Activated CD4-positive, alpha-beta memory T cell treated with anti-CD3 and anti-CD28 coated beads for 36 hours (primary cell): ENCODE measurements around the gene ELMOD3. TPM values are rescaled to one million over a fixed set of nuclear protein-coding genes. Genes with fewer than 3 reads are reported as not detected.
"Not testable (repeated sequence)": the region's sequence is repeated elsewhere in the genome, so short reads cannot be mapped to it uniquely, and the experiment has no call there.

ENCODE experiments used
- CTCF ChIA-PET: fragments of 350-600 bp; sonication (Branson Sonifier 250); formaldehyde crosslinking; loops from one replicate; lab custom pipeline; 2021; ENCODE audit warnings: antibody characterized with exemption, inconsistent platforms; lab: Charles Lee
- POLR2A ChIA-PET: fragments of 350-600 bp; sonication (Branson Sonifier 250); formaldehyde crosslinking; loops from one replicate; lab custom pipeline; 2021; ENCODE audit warnings: antibody characterized with exemption; lab: Charles Lee
- DNase-seq: peaks from one replicate; pipeline ENCODE4 v3.0.0-alpha.2; 2020
- H3K27ac Mint-ChIP-seq: one replicate; pipeline ENCODE4 v1.8.0; 2021; ENCODE audit warnings: mixed read lengths
- H3K27me3 Mint-ChIP-seq: one replicate; pipeline ENCODE4 v1.8.0; 2021; ENCODE audit warnings: mixed read lengths
- H3K36me3 Mint-ChIP-seq: one replicate; pipeline ENCODE4 v1.8.0; 2021; ENCODE audit warnings: mixed read lengths
- H3K4me1 Mint-ChIP-seq: one replicate; pipeline ENCODE4 v1.8.0; 2021; ENCODE audit warnings: low read depth, mixed read lengths
- H3K4me3 Mint-ChIP-seq: one replicate; pipeline ENCODE4 v1.8.0; 2021; ENCODE audit warnings: mild to moderate bottlenecking, mixed read lengths
- H3K9me3 Mint-ChIP-seq: one replicate; pipeline ENCODE4 v1.8.0; 2021; ENCODE audit warnings: mixed read lengths
- intact Hi-C: fragments of 100-400 bp; cut with micrococcal nuclease; formaldehyde crosslinking; loops from one replicate; pipeline ENCODE4 v1.15.1; 2023
- total RNA-seq, 2 experiments: library from RNA; stranded (reverse); gene quantifications; one replicate each; pipeline ENCODE4 v1.2.3, GENCODE V29; 2021

ELMOD3 gene
- total RNA-seq, 2 experiments from 2014 or later, result 11.1 to 15.0 TPM

GRCh38 chr2:85319796-85320195 is 34.8 kb upstream of the ELMOD3 start:
- DNase-seq, result no peak
- ChIA-PET POLR2A (interaction anchor here (1.0 to 3.2 kb wide), 7 partner anchors 8 to 231 kb away, joined by 3 to 25 read pairs (median 8); partner anchors contain the start of genes ELMOD3, MAT2A, RETSAT and TGOLN2), CTCF (interaction anchor here (0.7 to 4.0 kb wide), 4 partner anchors 8 to 318 kb away, joined by 3 to 28 read pairs (median 4); partner anchors contain the start of gene TGOLN2)
- H3K27me3 Mint-ChIP-seq, result no peaks in the 10 kb centered on the region
- H3K4me3 Mint-ChIP-seq, result no peak overlapping the region
- H3K9me3 Mint-ChIP-seq, result no peaks in the 10 kb centered on the region
- H3K4me1 Mint-ChIP-seq, result peaks cover 71% of the 10 kb centered on the region
- intact Hi-C loops, result no loop called here
- H3K36me3 Mint-ChIP-seq, result peaks cover 75% of the 10 kb centered on the region
- H3K27ac Mint-ChIP-seq, result peak overlapping the region; percentile 82

DNA sequence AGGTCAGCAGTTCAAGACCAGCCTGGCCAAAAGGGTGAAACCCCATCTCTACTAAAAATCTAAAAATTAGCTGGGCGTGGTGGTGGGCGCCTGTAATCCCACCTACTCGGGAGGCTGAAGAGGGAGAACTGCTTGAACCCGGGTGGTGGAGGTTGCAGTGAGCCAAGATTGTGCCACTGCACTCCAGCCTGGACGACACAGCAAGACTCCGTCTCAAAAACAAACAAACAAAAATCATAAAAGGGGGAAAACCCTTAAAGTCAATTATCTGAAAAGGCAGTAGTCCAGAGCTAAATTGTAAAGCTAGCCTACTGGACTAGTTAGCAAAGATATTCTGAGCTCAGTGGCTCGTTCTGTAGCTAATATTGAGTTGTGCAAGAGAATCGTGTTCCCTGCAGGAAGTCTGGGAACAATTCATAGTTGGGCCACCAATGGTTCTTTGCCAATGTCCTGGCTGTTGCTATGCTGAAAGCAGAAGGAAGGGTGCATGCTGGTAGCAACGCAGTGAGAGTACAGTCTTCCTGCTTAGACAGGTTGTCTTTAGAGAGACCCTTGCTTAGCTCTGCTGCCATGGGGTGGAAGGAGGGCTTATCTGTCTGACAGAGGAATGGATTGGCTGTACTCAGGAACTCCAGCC is 31.1 kb upstream of the ELMOD3 start:
- Mint-ChIP-seq H3K27ac (peak overlapping the region; percentile 99), H3K4me1 (peaks cover 64% of the 10 kb centered on the region), H3K9me3 (no peaks in the 10 kb centered on the region), H3K4me3 (peak overlapping the region; percentile 98), H3K27me3 (no peaks in the 10 kb centered on the region), H3K36me3 (peaks cover 85% of the 10 kb centered on the region)
- POLR2A ChIA-PET, result interaction anchor here (1.1 kb wide), 1 partner anchor 30 kb away, joined by 3 read pairs; the partner anchor contains the start of gene RETSAT
- intact Hi-C loops, result no loop called here
- CTCF ChIA-PET, result interaction anchor here (2.2 kb wide), 1 partner anchor 23 kb away, joined by 10 read pairs; no protein-coding TSS in a partner anchor
- no peak for DNase-seq

- Mint-ChIP-seq H3K4me1 (peaks cover 61% of the 10 kb centered on the region), H3K36me3 (peaks cover 80% of the 10 kb centered on the region), H3K27ac (peak overlapping the region; percentile 99), H3K4me3 (peak overlapping the region; percentile 98)
- intact Hi-C loops, DNase-seq, H3K27me3 Mint-ChIP-seq, POLR2A ChIA-PET, H3K9me3 Mint-ChIP-seq: not testable (repeated sequence)
- CTCF ChIA-PET, result interaction anchor here (2.2 kb wide), 1 partner anchor 23 kb away, joined by 10 read pairs; no protein-coding TSS in a partner anchor
These were observed 30.6 kb upstream of the ELMOD3 start for GRCh38 chr2:85323988-85324367.

DNA sequence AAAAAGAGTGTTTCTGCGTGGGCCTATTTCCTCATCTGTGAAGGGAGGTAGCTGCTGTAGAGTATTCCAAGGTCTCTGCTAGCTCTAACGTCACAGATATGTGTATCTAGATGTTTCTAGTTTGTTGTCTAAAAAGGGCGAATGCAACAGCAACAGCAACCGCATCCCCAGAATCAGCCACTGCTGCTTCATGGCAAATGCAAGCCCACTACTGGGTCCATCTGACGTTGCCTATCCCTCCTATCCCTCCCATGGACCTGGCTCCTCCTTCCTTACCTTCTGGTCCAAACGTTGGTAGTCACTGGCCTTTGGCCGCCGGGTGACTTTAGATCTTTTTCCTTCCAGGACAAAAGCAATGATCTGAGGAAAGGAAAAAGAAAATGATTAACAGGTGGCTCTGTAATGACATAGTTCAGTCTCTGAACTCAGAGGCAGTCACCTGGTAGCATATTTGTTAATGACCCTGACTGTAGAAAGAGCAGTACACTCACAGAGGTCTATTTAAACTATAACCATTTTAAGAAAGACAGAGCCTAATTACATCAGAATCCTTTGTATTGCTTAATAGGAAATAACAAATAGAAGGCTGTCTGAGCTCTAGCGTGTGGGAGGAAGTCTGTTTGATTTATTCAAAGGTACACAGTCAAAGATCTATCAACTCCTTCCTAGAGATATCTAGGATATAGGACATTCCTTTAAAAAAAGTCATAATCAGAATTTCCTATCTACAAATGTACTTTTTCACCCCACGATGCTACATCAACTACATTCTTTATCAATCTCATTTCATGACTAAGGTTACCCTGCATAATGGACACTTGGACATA is 29.7 kb upstream of the ELMOD3 start:
- H3K9me3 Mint-ChIP-seq, result no peaks in the 10 kb centered on the region
- H3K36me3 Mint-ChIP-seq, result peaks cover 75% of the 10 kb centered on the region
- H3K4me1 Mint-ChIP-seq, result peaks cover 58% of the 10 kb centered on the region
- no peak for DNase-seq
- peak overlapping the region; percentile 99 for H3K27ac Mint-ChIP-seq
- intact Hi-C loops, result loop anchor here (5.0 kb wide), 1 partner anchor 272 kb away; the partner anchor contains the start of gene RNF181
- POLR2A ChIA-PET, result interaction anchor here (0.7 to 1.2 kb wide), 3 partner anchors 10 to 226 kb away, joined by 3 to 4 read pairs (median 3); no protein-coding TSS in a partner anchor
- CTCF ChIA-PET, result interaction anchor here (0.6 to 3.3 kb wide), 4 partner anchors 24 to 227 kb away, joined by 3 to 16 read pairs (median 6); partner anchors contain the start of genes ELMOD3 and RETSAT
- no peaks in the 10 kb centered on the region for H3K27me3 Mint-ChIP-seq
- peak overlapping the region; percentile 98 for H3K4me3 Mint-ChIP-seq

DNA sequence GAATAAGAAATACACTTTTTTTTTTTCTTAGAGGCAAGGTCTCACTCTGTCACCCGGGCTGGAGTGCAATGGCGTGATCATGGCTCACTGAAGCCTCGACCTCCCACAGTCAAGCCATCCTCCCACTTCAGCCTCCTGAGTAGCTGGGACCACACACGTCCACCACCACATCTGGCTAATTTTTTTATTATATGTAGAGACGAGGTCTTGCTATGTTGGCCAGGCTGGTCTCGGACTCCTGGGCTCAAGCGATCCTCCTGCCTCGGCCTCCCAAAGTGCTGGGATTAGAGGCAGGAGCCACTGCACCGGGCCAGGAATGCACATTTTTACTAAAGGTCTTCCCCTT is 29.1 kb upstream of the ELMOD3 start:
- POLR2A ChIA-PET, result interaction anchor here (1.2 to 3.0 kb wide), 2 partner anchors 16 to 214 kb away, joined by 4 to 38 read pairs; partner anchors contain the start of gene MAT2A
- Mint-ChIP-seq H3K4me3 (peak overlapping the region; percentile 98), H3K27ac (peak overlapping the region; percentile 99)

GRCh38 chr2:85326406-85327159 is 28.0 kb upstream of the ELMOD3 start:
- peak overlapping the region; percentile 98 for H3K4me3 Mint-ChIP-seq
- H3K27me3 Mint-ChIP-seq, result no peaks in the 10 kb centered on the region
- H3K27ac Mint-ChIP-seq, result peak overlapping the region; percentile 99
- DNase-seq, result peak; percentile 74
- CTCF ChIA-PET, result interaction anchor here (0.9 to 3.3 kb wide), 5 partner anchors 26 to 401 kb away, joined by 4 to 16 read pairs (median 6); partner anchors contain the start of genes ELMOD3 and RETSAT
- peaks cover 51% of the 10 kb centered on the region for H3K4me1 Mint-ChIP-seq
- H3K36me3 Mint-ChIP-seq, result peaks cover 59% of the 10 kb centered on the region
- H3K9me3 Mint-ChIP-seq, result no peaks in the 10 kb centered on the region
- POLR2A ChIA-PET, result interaction anchor here (0.7 to 3.0 kb wide), 14 partner anchors 8 to 387 kb away, joined by 3 to 42 read pairs (median 8); partner anchors contain the start of genes ELMOD3, GGCX, MAT2A and RETSAT
- intact Hi-C loops, result loop anchor here (2.0 to 5.0 kb wide), 4 partner anchors 16 to 388 kb away; partner anchors contain the start of genes MAT2A and RNF181

More for the DNA sequence above, 29.1 kb upstream of the ELMOD3 start:
- peaks cover 52% of the 10 kb centered on the region for H3K4me1 Mint-ChIP-seq
- no peaks in the 10 kb centered on the region for H3K27me3 Mint-ChIP-seq
- CTCF ChIA-PET, result interaction anchor here (0.9 to 3.3 kb wide), 3 partner anchors 25 to 226 kb away, joined by 3 to 16 read pairs (median 4); partner anchors contain the start of genes ELMOD3 and RETSAT
- intact Hi-C loops, result loop anchor here (5.0 kb wide), 1 partner anchor 272 kb away; the partner anchor contains the start of gene RNF181
- no peaks in the 10 kb centered on the region for H3K9me3 Mint-ChIP-seq
- peaks cover 70% of the 10 kb centered on the region for H3K36me3 Mint-ChIP-seq
- DNase-seq, result no peak

- intact Hi-C loops, result loop anchor here (2.0 to 5.0 kb wide), 4 partner anchors 16 to 388 kb away; partner anchors contain the start of genes MAT2A and RNF181
- peaks cover 53% of the 10 kb centered on the region for H3K36me3 Mint-ChIP-seq
These were observed 27.3 kb upstream of the ELMOD3 start for GRCh38 chr2:85327160-85327821.

DNA sequence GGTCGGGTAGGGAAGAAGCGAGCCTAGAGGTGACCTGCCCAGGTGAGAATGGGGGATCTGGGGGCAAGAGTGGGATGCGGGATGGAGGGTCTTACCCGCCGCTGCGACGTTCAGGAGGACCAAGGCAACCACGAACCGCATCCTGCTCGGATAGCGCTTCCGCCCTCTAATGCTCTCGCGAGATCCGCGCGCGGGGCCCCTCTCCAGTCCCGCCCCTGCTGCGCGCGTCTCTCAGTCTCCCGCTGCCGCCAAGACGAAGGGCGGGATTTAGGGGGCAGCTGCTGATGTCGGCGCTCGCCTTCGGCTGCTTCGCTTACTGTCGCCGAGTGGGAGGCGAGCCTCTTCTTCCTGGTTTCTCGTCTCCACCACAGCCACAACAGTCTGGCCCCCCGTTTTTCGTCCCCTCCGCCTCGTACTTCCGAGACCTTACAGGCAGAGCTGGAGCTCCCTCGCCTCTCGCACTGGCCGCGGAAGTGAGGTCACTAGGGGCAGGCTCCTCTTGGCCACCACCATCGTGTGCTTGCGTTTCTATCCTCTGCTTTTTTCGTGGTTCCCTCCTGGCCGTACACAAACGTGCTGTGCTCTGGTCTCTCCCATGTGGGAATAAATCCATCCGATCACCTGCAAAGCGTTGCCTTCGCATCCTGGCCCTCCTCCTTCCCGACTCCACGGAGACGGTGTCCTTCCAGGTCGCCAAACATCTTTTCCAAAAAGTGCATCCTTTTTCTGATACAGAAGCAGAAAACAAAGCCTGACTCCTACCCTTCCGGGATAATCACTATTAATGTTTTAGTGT is 26.5 kb upstream of the ELMOD3 start, which contains the start of gene TGOLN2:
TGOLN2 (minus strand) TSS at position 168 of the 796 bp plus-strand sequence; CDS start at position 141, 27 bp downstream.
- intact Hi-C loops, result loop anchor here (1.0 to 5.0 kb wide), 5 partner anchors 17 to 389 kb away; partner anchors contain the start of genes ELMOD3, MAT2A, RETSAT and RNF181
- H3K27ac Mint-ChIP-seq, result peak within 1 kb of the TSS; percentile 99
- H3K36me3 Mint-ChIP-seq, result peaks cover 45% of the 10 kb centered on the region
- peak within 1 kb of the TSS; percentile 98 for H3K4me3 Mint-ChIP-seq
- peaks cover 40% of the 10 kb centered on the region for H3K4me1 Mint-ChIP-seq
- ChIA-PET CTCF (interaction anchor here (0.7 to 3.3 kb wide), 7 partner anchors 9 to 403 kb away, joined by 3 to 16 read pairs (median 6); partner anchors contain the start of gene SH2D6), POLR2A (interaction anchor here (0.7 to 3.0 kb wide), 16 partner anchors 9 to 866 kb away, joined by 3 to 42 read pairs (median 6); partner anchors contain the start of genes ELMOD3, MAT2A, RETSAT and RNF181)
- DNase-seq, result peak; percentile 95
- no peaks in the 10 kb centered on the region for H3K27me3 Mint-ChIP-seq
- H3K9me3 Mint-ChIP-seq, result no peaks in the 10 kb centered on the region

More at GRCh38 chr2:85327160-85327821, 27.3 kb upstream of the ELMOD3 start:
- peak; percentile 75 for DNase-seq
- H3K27me3 Mint-ChIP-seq, result no peaks in the 10 kb centered on the region
- H3K4me1 Mint-ChIP-seq, result peaks cover 47% of the 10 kb centered on the region
- H3K9me3 Mint-ChIP-seq, result no peaks in the 10 kb centered on the region
- ChIA-PET POLR2A (interaction anchor here (0.7 to 3.0 kb wide), 20 partner anchors 9 to 867 kb away, joined by 3 to 42 read pairs (median 4); partner anchors contain the start of genes ELMOD3, GGCX, MAT2A and RETSAT), CTCF (interaction anchor here (0.7 to 3.3 kb wide), 8 partner anchors 8 to 402 kb away, joined by 3 to 16 read pairs (median 6); partner anchors contain the start of genes ELMOD3, RETSAT and SH2D6)
- H3K27ac Mint-ChIP-seq, result peak overlapping the region; percentile 99
- H3K4me3 Mint-ChIP-seq, result peak overlapping the region; percentile 98

DNA sequence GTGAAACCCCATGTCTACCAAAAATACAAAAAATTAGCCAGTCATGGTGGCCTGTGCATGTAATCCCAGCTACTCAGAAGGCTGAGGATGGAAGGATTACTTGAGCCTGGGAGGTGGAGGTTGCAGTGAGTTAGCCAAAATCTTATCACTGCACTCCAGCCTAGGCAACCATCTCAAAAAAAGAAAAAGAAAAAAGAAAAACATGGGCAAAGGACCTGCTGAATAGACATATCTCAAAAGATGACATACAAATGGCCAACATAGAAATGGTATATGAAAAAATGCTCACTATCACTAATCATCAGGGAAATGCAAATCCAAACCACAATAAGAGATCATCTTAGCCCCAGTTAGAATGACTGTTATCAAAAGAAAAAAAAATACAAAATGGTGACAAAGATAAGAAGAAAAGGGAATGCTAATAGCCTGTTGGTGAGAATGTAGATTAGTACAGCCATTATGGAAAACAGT is 25.4 kb upstream of the ELMOD3 start:
- no peaks in the 10 kb centered on the region for H3K27me3 Mint-ChIP-seq
- H3K36me3 Mint-ChIP-seq, result peaks cover 35% of the 10 kb centered on the region
- peaks cover 30% of the 10 kb centered on the region for H3K4me1 Mint-ChIP-seq

More for the DNA sequence above, 25.4 kb upstream of the ELMOD3 start:
- ChIA-PET CTCF (no interaction called here), POLR2A (interaction anchor here (0.9 kb wide), 1 partner anchor 10 kb away, joined by 3 read pairs; no protein-coding TSS in a partner anchor)
- Mint-ChIP-seq H3K27ac (peak overlapping the region; percentile 13), H3K9me3 (no peaks in the 10 kb centered on the region), H3K4me3 (no peak overlapping the region)
- intact Hi-C loops, result loop anchor here (5.0 kb wide), 1 partner anchor 268 kb away; the partner anchor contains the start of gene RNF181
- DNase-seq, result no peak
